ENCODE measurements around the gene SCFD2.

- TF ChIP-seq NFXL1 (IDR thresholded peaks at IDR 0.05; ENCODE audit: borderline replicate concordance) = no peak
- TF ChIP-seq, protein P1, sequence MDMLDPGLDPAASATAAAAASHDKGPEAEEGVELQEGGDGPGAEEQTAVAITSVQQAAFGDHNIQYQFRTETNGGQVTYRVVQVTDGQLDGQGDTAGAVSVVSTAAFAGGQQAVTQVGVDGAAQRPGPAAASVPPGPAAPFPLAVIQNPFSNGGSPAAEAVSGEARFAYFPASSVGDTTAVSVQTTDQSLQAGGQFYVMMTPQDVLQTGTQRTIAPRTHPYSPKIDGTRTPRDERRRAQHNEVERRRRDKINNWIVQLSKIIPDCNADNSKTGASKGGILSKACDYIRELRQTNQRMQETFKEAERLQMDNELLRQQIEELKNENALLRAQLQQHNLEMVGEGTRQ (IDR thresholded peaks at IDR 0.05; ENCODE audit: borderline replicate concordance, low read depth, low read length) = no peak
- TF ChIP-seq EZH2 (IDR thresholded peaks at IDR 0.05; ENCODE audit: borderline replicate concordance, control insufficient read depth, low read depth, low read length) = no peak
- no peak for TF ChIP-seq REST (IDR thresholded peaks at IDR 0.05; ENCODE audit: low read depth, low read length)
- no peak for TF ChIP-seq POLR2A (IDR thresholded peaks at IDR 0.05; ENCODE audit: low read depth, low read length)
- TF ChIP-seq CEBPB (IDR thresholded peaks at IDR 0.05; ENCODE audit: borderline replicate concordance in 1 of 2, low read depth in 2 of 2, low read length in 2 of 2) = no peak
- no peak for TF ChIP-seq RAD21 (IDR thresholded peaks at IDR 0.05; ENCODE audit: insufficient read depth, low read depth, low read length)
Observed at GRCh38 chr4:53122280-53123116, 243.4 kb downstream of the SCFD2 start.
